ENCODE data around the gene LDLRAD4. TPM values are rescaled to one million over a fixed set of nuclear protein-coding genes. Genes with fewer than 3 reads are reported as not detected.

Gene LDLRAD4
- total RNA-seq, 1 donor from 2014 or later, result 18.4 TPM

DNA sequence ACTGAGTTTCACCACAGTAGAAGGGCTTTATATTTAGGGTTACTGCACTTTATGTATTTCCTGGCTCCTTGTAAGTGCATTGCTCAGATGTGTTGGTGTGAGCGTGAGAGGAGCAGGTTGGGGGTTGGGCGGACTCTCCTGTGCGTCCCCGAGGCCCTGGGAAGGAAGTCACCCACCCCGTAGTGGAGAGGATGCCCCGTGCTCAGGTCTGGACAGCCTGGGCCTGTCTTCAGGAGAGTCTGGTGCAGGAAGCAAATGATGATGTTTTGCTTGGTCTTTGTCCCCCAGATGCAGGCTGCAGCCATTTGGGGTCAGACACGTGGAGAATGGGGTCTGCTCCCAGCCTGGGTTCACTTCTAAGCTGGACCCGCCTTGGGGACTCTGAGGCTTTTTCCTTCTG is 182.8 kb downstream of the LDLRAD4 start:
- Histone ChIP-seq H3K4me1 (no peaks in the 10 kb centered on the region), H3K27ac (no peak overlapping the region), H3K27me3 (no peaks in the 10 kb centered on the region), H3K36me3 (no peaks in the 10 kb centered on the region), H3K4me3 (no peak overlapping the region), H3K9me3 (no peaks in the 10 kb centered on the region)
- TF ChIP-seq, protein P1, sequence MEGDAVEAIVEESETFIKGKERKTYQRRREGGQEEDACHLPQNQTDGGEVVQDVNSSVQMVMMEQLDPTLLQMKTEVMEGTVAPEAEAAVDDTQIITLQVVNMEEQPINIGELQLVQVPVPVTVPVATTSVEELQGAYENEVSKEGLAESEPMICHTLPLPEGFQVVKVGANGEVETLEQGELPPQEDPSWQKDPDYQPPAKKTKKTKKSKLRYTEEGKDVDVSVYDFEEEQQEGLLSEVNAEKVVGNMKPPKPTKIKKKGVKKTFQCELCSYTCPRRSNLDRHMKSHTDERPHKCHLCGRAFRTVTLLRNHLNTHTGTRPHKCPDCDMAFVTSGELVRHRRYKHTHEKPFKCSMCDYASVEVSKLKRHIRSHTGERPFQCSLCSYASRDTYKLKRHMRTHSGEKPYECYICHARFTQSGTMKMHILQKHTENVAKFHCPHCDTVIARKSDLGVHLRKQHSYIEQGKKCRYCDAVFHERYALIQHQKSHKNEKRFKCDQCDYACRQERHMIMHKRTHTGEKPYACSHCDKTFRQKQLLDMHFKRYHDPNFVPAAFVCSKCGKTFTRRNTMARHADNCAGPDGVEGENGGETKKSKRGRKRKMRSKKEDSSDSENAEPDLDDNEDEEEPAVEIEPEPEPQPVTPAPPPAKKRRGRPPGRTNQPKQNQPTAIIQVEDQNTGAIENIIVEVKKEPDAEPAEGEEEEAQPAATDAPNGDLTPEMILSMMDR (IDR thresholded peaks at IDR 0.05), result no peak
- ATAC-seq (no peak), DNase-seq (no peak)
- intact Hi-C loops (cut with DNase I), result no loop called here

DNA sequence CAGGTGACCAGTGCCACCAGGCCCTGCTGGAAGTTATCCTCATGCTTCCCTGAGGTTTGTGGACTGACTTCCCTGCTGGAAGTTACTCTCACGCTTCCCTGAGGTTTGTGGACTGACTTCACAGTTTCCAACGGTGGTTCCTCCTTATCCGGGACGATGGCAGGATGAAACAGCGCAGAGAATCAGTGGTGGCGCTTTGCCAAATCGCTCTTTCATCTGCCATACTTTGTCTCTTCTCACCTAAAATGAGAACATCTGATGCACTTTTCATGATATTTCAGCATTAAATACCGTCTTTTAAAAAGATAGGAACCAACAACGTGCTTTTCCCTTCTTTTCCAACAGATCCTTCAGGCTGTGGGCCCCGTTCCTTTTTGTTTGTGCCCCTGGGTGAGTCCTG is 183.3 kb downstream of the LDLRAD4 start:
- DNase-seq, result no peak
- intact Hi-C loops (cut with DNase I), result no loop called here

DNA sequence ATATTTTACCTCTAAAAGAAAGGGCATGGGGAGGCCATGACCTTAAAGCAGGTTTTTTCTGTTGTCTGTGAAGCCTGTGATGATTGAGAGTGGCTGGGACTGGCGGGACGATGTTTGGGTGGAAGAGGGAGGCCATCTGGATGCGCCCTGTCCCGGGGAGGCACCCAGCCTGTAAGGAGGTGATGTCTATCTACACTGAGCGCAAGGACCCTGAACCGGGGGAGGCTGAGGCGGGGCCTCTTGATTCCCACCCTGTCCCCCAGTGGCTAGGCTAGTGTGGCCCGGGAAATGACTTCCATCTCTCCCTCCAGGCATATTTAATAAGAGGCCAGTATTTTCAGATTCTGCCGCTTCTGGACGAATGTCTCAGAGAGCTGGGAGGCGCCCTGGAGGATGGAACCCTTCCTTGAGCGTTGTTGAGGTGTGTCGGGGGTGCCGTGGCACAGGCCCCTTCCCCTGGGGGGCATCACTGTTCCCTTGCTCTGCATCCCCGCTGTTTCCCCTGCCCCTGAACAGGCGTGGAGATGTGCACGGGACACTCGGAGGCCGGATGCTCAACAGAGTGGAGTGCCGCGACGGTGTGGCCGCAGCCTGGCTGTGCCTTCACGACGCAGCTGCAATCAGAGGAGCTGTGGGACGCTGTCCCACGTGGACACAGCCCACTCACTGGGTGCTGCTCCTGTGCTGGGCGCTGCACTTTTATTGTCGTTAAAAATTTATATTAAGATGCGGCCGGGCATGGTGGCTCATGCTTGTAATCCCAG is 185.4 kb downstream of the LDLRAD4 start:
- Histone ChIP-seq H3K36me3 (no peaks in the 10 kb centered on the region), H3K27ac (no peak overlapping the region), H3K4me1 (no peaks in the 10 kb centered on the region), H3K9me3 (no peaks in the 10 kb centered on the region), H3K4me3 (no peak overlapping the region), H3K27me3 (no peaks in the 10 kb centered on the region)
- TF ChIP-seq, protein P1 (IDR thresholded peaks at IDR 0.05), result no peak
- intact Hi-C loops (cut with DNase I), result no loop called here
- DNase-seq, result no peak
- peak; percentile 14 for ATAC-seq

More for the DNA sequence above, 183.3 kb downstream of the LDLRAD4 start:
- Histone ChIP-seq H3K9me3 (no peaks in the 10 kb centered on the region), H3K4me1 (no peaks in the 10 kb centered on the region), H3K27ac (no peak overlapping the region), H3K36me3 (no peaks in the 10 kb centered on the region), H3K27me3 (no peaks in the 10 kb centered on the region), H3K4me3 (no peak overlapping the region)
- no peak for ATAC-seq
- TF ChIP-seq, protein P1 (IDR thresholded peaks at IDR 0.05), result no peak

DNA sequence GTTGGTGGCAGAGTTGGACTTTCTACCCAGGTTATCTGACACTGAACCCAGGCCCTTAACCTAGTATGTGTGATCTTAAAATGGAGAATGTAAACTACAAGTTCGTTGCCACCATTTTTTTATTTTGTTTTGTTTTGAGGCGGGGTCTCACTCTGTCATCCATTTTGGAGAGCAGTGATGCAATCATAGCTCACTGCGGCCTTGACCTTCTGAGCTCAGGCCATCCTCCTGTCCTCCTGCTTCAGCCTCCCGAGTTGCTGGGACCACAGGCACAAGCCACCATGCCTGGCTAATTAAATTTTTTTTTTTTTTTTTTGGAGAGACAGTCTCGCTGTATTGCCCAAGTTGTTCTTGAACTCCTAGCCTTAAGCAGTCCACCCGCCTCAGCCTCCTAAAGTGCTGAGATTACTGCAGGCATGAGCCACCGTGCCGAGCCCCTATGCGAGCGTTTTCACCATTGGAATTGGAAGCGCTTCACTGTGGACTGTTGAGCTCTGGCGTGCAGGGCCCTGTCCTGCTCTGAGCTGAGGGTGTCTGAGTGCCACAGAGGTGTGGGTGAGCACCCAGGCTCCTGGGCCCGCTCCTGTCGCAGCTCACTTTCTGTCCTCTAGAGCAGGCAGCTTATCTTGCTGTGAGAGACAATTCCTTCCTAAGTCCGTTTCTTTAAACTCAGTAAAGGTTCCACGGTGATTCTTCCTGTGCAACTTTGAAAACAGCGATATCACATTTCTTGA is 186.9 kb downstream of the LDLRAD4 start:
- intact Hi-C loops (cut with DNase I), result no loop called here
- TF ChIP-seq, protein P1 (IDR thresholded peaks at IDR 0.05), result no peak
- DNase-seq, result no peak
- no peaks in the 10 kb centered on the region for H3K27me3 ChIP-seq
- no peak for ATAC-seq
- H3K27ac ChIP-seq, result no peak overlapping the region
- H3K4me3 ChIP-seq, result no peak overlapping the region
- H3K4me1 ChIP-seq, result no peaks in the 10 kb centered on the region
- H3K36me3 ChIP-seq, result no peaks in the 10 kb centered on the region
- no peaks in the 10 kb centered on the region for H3K9me3 ChIP-seq

DNA sequence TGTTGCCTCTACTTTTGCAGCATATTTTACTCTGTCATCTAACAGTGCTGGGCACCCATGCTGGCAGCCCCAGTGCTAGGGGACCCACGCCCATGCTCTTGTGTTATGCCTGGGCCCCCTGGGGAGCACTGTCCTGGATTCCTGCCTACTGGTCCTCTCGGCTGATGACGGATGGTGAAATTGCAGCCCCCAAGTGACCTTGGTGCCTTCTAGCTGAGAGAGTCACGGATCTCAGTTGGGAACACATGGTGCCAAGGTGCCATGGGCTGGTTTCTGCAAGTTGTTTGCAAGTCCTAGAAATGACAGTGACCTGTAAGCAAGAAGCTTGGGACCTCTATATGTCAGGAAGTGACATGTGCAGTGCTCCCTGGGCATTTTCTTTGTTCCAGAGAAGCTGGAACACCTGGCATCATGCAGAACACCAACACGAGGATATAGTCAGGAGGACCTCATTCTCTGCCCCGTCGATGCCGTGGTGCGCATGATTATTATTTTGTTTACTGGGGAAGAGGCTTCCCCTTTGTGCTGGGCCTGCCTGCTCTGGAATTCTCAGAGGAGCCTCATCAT is 187.6 kb downstream of the LDLRAD4 start:
- intact Hi-C loops (cut with DNase I), result no loop called here

More for the DNA sequence above, 187.6 kb downstream of the LDLRAD4 start:
- Histone ChIP-seq H3K4me1 (no peaks in the 10 kb centered on the region), H3K27ac (no peak overlapping the region), H3K36me3 (no peaks in the 10 kb centered on the region), H3K9me3 (no peaks in the 10 kb centered on the region), H3K27me3 (no peaks in the 10 kb centered on the region), H3K4me3 (no peak overlapping the region)
- DNase-seq (no peak), ATAC-seq (no peak)
- TF ChIP-seq, protein P1 (IDR thresholded peaks at IDR 0.05), result no peak

Measured in upper lobe of right lung (tissue), 1 donor.